ENCODE results near the gene SRGAP3.

Gene SRGAP3

DNA sequence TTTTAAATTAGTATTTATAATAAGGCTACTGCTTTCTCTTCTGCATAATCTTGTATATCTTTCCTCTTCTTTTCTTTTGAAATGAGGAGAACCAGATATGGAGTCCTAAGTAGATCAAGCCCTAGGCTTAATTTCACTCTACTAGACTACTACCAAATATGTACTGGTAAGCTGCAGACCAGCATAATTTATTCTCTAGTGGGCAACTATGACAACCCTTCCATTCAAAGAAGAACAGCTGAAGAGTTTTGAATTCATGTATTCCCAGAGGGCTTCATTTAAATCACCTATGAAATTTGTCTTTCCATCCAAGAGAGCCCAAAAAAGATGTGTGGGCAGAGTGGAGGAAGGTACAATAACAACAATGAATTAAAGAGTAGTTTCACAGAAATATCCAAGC, 296.1 kb downstream of the SRGAP3 start:
- no peak for DNase-seq

DNA sequence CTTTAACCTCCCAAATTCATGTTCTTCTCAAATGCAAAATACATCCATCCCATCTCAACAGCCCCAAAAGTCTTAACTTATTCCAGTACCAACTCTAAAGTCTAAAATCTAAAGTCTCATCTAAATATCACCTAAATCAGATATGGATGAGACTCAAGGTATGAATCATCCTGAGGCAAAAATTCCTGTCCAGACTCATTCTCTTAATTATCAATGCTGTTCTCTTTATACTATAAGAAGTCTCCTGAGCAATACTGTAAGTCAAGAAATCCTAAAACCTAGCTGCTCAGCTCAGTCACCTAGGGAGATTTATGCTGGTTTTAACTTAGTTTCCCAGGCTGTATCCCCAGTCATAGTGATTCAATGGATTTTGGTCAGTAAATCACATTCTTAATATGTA, 297.3 kb downstream of the SRGAP3 start:
- DNase-seq: no peak

DNA sequence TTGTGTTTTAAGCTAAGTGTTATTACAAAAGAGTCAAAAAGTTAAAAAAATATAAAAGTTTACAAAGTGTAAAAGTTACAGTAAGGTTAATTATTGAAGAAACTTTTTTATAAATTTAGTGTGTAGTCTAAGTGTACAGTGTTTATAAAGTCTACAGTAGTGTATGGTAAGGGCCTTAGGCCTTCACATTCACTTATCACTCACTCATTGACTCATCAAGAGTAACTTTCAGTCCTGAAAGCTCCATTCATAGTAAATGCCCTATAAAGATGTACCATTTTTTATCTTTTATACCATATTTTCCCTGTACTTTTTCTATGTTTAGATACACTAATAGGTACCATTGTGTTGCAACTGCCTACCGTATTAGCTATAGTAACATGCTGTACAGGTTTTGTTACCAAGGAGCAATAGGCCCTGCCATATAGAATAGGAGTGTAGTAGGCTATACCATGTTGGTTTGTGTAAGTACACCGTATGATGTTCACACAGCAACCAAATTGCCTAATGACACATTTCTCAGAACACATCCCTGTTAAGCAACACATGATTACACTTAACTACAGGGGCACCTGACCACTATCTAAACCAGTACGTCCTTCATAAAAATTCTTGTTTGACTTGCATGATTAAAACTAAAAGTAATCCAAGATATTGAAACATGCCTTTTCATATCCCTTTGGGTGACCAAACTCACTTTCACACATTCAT, 303.4 kb downstream of the SRGAP3 start:
- no peak for DNase-seq

DNA sequence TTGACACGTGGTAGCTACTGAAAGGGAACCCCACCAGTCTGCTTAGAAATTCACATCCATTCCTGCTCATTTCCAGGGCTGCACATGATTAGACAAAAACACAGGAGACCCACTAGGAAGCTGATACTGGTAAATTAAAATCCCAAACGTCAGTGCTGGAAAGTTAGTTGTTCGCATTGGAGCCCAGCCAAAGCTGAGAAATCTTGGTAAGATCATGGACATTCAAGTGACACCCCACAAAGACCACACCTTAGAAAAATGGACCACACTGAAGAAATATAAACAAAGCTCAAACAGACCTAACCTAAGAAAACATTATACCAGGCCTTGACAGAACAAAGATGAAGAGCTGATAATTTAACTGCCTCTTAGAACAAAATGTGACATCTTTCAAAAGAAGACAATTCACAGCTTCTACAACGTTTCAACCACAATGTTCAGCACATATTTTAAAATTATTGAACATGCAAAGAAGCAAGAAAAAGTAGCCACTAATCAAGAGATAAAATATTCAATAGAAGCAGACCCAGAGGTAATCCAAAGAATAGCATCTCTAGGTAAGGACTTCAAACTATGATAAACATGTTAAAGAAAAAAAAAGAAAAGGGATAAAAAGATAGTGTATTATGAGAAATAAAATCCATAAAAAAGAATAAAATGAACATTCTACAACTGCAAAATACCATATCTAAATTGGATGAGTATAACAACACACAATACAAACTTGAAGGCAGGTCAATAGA, 306.5 kb downstream of the SRGAP3 start:
- DNase-seq: no peak

DNA sequence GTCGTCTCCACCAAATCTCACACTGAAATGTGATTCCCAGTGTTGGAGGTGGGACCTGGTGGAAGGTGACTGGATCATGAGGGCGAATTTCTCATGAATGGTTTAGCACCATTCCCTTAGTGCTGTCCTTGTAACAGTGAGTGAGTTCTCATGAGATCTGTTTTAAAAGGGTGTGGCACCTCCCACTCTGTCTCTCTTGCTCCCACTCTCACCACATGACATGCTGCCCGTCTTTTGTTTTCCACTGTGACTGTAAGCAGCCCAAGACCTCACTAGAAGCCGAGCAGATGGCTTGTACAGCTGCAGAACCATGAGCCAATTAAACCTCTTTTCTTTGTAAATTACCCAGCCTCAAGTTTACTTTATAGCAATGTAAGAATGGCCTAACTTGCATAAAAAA, 307.3 kb downstream of the SRGAP3 start:
- no peak for DNase-seq

DNA sequence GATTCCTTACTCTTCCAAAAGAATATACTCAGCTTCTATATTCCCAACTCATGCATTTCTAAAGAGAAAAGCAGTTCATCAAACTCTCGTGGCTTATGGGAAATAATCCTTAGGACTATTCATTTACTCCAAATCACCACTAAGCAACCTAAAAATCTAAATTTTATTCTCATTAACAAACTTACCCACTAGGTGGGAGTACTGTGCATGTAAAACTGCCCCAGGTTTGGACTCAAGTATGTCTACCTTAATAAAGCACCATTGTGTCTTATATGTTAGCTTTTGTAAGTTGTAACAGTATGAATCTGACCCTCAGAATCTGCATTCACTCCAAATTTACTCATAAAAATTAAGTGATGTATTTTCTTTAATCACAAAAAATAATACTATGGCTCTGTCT, 311.4 kb downstream of the SRGAP3 start:
- no peak for DNase-seq

DNA sequence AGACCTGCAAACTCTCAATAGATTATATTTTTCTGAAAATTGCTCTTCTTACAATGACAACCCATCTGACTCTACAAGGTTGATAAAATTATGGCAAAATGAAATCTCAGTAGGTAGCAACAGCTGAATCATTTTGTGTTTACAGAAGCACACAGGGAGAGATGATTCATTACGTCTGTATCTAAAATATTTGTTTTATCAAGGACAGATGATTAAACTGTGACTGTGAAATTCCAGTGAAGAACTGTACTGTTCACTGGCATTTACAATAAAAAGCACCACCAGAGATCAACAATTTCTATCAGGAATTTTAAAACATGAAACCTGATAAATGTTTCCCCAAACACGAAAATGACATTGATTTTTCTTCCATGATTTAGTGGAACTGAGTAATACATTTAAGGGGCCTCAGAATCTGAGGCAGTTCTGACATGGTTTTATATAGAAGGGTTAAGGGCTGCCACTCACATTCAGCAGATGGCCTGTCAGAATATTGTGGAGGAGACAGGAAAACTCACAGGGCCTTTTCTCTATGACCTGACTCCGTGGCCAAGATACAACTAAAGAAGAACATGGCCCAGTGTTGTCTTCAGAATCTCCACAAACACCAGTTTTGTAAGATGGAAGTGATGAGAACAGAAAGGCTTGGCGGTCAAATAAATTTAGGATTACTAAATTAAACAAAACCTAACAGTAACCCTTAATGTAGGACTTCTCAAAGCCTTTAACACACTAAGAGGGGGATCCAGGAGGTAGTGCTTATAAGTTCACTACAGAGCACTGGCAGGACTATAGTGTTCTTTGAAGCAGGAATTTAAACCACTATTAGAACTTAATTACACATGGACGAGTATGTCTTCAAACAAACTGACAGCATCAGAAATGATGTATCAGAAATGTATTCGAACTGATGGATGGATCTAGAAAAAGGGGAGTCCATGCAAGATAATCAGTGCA, 312.1 kb downstream of the SRGAP3 start:
- DNase-seq: no peak

DNA sequence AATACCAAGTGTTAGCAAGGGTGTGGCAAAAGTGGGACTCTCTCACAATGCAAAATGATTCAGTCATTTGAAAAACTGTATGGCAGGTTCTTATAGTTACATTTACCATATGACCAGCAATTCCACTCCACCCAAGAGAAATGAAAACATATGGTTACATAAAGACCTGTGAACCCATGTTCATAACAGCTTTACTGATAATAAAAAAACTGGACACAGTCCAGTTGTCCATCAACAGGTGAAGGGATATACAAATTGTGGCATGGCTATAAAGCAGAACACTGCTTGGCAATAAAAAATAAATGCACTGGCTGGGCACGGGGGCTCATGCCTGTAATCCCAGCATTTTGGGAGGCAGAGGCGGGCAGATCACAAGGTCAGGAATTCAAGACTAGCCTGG, 316.9 kb downstream of the SRGAP3 start:
- DNase-seq: no peak

DNA sequence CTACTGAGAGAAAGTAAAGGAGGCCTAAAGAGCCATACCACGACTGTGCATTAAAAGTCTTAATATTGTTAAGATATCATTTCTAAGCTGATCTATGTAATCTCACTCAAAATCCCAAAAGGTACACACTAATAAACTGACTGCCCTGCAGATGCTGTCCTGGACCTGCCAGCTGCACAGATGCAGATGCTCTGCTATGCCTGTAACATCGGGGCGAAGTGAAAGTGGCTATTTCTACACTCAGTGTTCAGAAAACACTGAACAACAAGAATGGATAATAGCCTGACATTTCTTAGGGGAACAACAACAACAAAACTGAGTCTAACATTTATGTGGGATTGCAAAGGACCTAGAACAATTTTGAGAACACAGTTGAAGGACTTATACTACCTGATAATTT, 318.1 kb downstream of the SRGAP3 start:
- DNase-seq: no peak
